ENCODE data around the gene SEC14L1. TPM values are rescaled to one million over a fixed set of nuclear protein-coding genes. Genes with fewer than 3 reads are reported as not detected.

SEC14L1 gene
- total and polyA plus RNA-seq, 2 of the 8 experiments (the other 6 are each of a cell fraction or from before 2014, with no cell fraction given) = 27.2 to 74.4 TPM

GRCh38 chr17:77136420-77136767 lies 4.4 kb upstream of the SEC14L1 start:
- H2BK120ac ChIP-seq (replicated peaks; ENCODE audit: low read depth, low read length) = no peak overlapping the region
- TF ChIP-seq TBP (IDR thresholded peaks at IDR 0.05; ENCODE audit: low read depth, low read length) (no peak), TAF1 (IDR thresholded peaks at IDR 0.05; ENCODE audit: low read depth, low read length) (no peak)

More at GRCh38 chr17:77136420-77136767, 4.4 kb upstream of the SEC14L1 start:
- Histone ChIP-seq H3K56ac (replicated peaks; ENCODE audit: insufficient read length, low read depth, low read length) (no peak overlapping the region), H2BK20ac (ENCODE audit: low read length) (no peak overlapping the region), H3K4ac (replicated peaks; ENCODE audit: insufficient read length, low read depth, low read length) (no peak overlapping the region), H3K36me3 (ENCODE audit: control insufficient read depth in 2 of 4, insufficient read depth in 4 of 4, low read length in 3 of 4) (no peaks in the 10 kb centered on the region), H4K20me1 (replicated peaks in 1 of 2; ENCODE audit: control insufficient read depth in 1 of 2, insufficient read depth in 2 of 2, low read length in 2 of 2) (no peaks in the 10 kb centered on the region), H3K14ac (ENCODE audit: insufficient read length) (no peak overlapping the region), H3K18ac (ENCODE audit: extremely low read depth, low read length) (no peak overlapping the region), H4K5ac (ENCODE audit: insufficient read length, low read depth, low read length) (no peak overlapping the region), H2BK5ac (ENCODE audit: low read depth, low read length) (no peak overlapping the region), H3K4me1 (replicated peaks in 1 of 4; ENCODE audit: control insufficient read depth in 3 of 4, insufficient read depth in 4 of 4, low read length in 3 of 4) (peaks cover 4 to 7% (median 5%) of the 10 kb centered on the region in 4 experiments; a peak in 6 of 7 replicates), H3K23ac (ENCODE audit: insufficient read length) (no peak overlapping the region), H3K9me3 (ENCODE audit: insufficient read depth in 2 of 2, low read depth in 1 of 2, low read length in 1 of 2) (no peaks in the 10 kb centered on the region; a peak in 1 of 4 replicates), H2BK12ac (ENCODE audit: low read depth, low read length) (no peak overlapping the region), H4K8ac (ENCODE audit: extremely low read depth, insufficient read depth, low read length) (no peak overlapping the region), H3K79me2 (ENCODE audit: control insufficient read depth in 1 of 2, insufficient read depth in 2 of 2, low read length in 2 of 2) (no peaks in the 10 kb centered on the region), H2BK15ac (ENCODE audit: low read length) (no peak overlapping the region), H3K9ac (replicated peaks in 1 of 4; ENCODE audit: extremely low read depth in 1 of 4, low read depth in 3 of 4, low read length in 3 of 4) (no peak overlapping the region), H3K27me3 (replicated peaks in 1 of 4; ENCODE audit: control insufficient read depth in 3 of 4, extremely low read depth in 1 of 4, insufficient read depth in 3 of 4, low read length in 3 of 4) (no peaks in the 10 kb centered on the region), H4K91ac (replicated peaks; ENCODE audit: insufficient read length, low read length) (no peak overlapping the region), H3K79me1 (ENCODE audit: low read depth, low read length) (no peaks in the 10 kb centered on the region), H2AFZ (ENCODE audit: low read length) (no peak overlapping the region), H3K27ac (ENCODE audit: low read depth, low read length) (no peak overlapping the region), H3K4me3 (ENCODE audit: extremely low read depth in 1 of 4, insufficient read depth in 2 of 4, low read depth in 3 of 4, low read length in 4 of 4) (no peak overlapping the region), H2AK5ac (ENCODE audit: low read depth, low read length) (no peak overlapping the region), H3K4me2 (ENCODE audit: insufficient read depth in 1 of 2, low read depth in 2 of 2, low read length in 2 of 2) (no peak overlapping the region), H3K23me2 (ENCODE audit: low read depth, low read length) (peaks cover 5% of the 10 kb centered on the region; the same call in 1 of the 2 replicates)
- CTCF ChIA-PET (ENCODE audit: partially characterized antibody) = interaction anchor here (0.7 kb wide), 1 partner anchor 1546 kb away, joined by 4 read pairs; no protein-coding TSS in a partner anchor
- 94% methylated on average over 8 of the region's 8 CpGs; no CpG with 5 or more reads in 1 of the 2 experiments for WGBS, 2 experiments (ENCODE audit: extremely low coverage in 1 of 2, insufficient coverage in 1 of 2, insufficient read length in 1 of 2, insufficient replicate concordance in 2 of 2, low coverage in 1 of 2, low lambda C conversion rate in 2 of 2, missing lambda C conversion rate in 1 of 2)
- no peak for FAIRE-seq
- POLR2A ChIA-PET (ENCODE audit: partially characterized antibody) = no interaction called here
- DNase-seq (ENCODE audit: low read depth in 1 of 2, low spot score in 2 of 2) = no peak
